HEK293 (cell line): ENCODE results near the gene SMURF2.

Experiments
- CTCF ChIA-PET: fragments of 350-600 bp; formaldehyde crosslinking; extraction: SDS; loops from one replicate; lab custom pipeline; 2021; ENCODE audit warnings: antibody characterized with exemption; lab: Yijun Ruan, JAX
- POLR2A ChIA-PET: fragments of 300-600 bp; formaldehyde crosslinking; extraction: SDS; loops from one replicate; lab custom pipeline; 2020; ENCODE audit warnings: antibody characterized with exemption, inconsistent platforms; lab: Yijun Ruan, JAX
- H3K27ac ChIP-seq: fragments of 200-500 bp; sonication (Bioruptor generic); 2 replicates; pipeline ENCODE4 v1.5.1; 2014; ENCODE audit warnings: low read depth, low read length, control low read depth, inconsistent platforms; ENCODE audit errors: extremely low read depth
- H3K36me3 ChIP-seq, 2 experiments: fragments of 200-500 bp in 1 of 2; sonication (Bioruptor generic) in 1 of 2; 1 replicate in 1 of 2; 2 replicates in 1 of 2; pipeline ENCODE4 v1.5.1; 2014 to 2017; ENCODE audit warnings: inconsistent platforms in 2 of 2, low read length in 2 of 2; ENCODE audit not compliant: control insufficient read depth in 2 of 2, insufficient read depth in 1 of 2
- H3K4me1 ChIP-seq: fragments of 200-500 bp; sonication (Bioruptor generic); 2 replicates; pipeline ENCODE4 v1.5.1; 2014; ENCODE audit warnings: mild to moderate bottlenecking, low read length, inconsistent platforms; ENCODE audit not compliant: control insufficient read depth, insufficient read depth
- H3K4me3 ChIP-seq: 2 replicates; pipeline ENCODE4 v1.5.1; 2011; ENCODE audit warnings: low read depth, mild to moderate bottlenecking, control low read depth, low read length, moderate library complexity
- H3K9me3 ChIP-seq: fragments of 200-500 bp; sonication (Bioruptor generic); 2 replicates; pipeline ENCODE4 v1.5.1; 2014; ENCODE audit warnings: low read depth, low read length, inconsistent platforms; ENCODE audit not compliant: control insufficient read depth, insufficient read depth
- EGR2 ChIP-seq: fragments of 450-650 bp; formaldehyde crosslinking; IDR thresholded peaks from 2 replicates; pipeline ENCODE4 v1.5.1; 2016; ENCODE audit warnings: low read depth, missing biosample characterization, missing genetic modification characterization
- GLI2 ChIP-seq: fragments of 450-650 bp; formaldehyde crosslinking; IDR thresholded peaks from 2 replicates; pipeline ENCODE4; 2017; ENCODE audit warnings: missing biosample characterization, missing genetic modification characterization, low read depth, borderline replicate concordance
- IKZF3 ChIP-seq: fragments of 450-650 bp; IDR thresholded peaks from 2 replicates; pipeline ENCODE4 v1.5.0; 2018; ENCODE audit warnings: missing biosample characterization, mild to moderate bottlenecking, missing genetic modification characterization, moderate library complexity
- KLF9 ChIP-seq: fragments of 450-650 bp; formaldehyde crosslinking; IDR thresholded peaks from 2 replicates; pipeline ENCODE4 v1.5.1; 2016; ENCODE audit warnings: missing biosample characterization, missing genetic modification characterization, low read depth
- MYNN ChIP-seq: fragments of 450-650 bp; formaldehyde crosslinking; IDR thresholded peaks from 2 replicates; pipeline ENCODE4 v1.5.1; 2016; ENCODE audit warnings: missing biosample characterization, missing genetic modification characterization, borderline replicate concordance
- PRDM10 ChIP-seq: fragments of 450-650 bp; formaldehyde crosslinking; IDR thresholded peaks from 2 replicates; pipeline ENCODE4 v1.5.1; 2016; ENCODE audit warnings: missing biosample characterization, missing genetic modification characterization
- RBAK ChIP-seq: fragments of 450-650 bp; formaldehyde crosslinking; IDR thresholded peaks from 2 replicates; pipeline ENCODE4 v1.5.1; 2016; ENCODE audit warnings: missing biosample characterization, missing genetic modification characterization
- SP3 ChIP-seq: fragments of 450-650 bp; formaldehyde crosslinking; IDR thresholded peaks from 2 replicates; pipeline ENCODE4 v1.5.1; 2016; ENCODE audit warnings: missing biosample characterization, missing genetic modification characterization
- ZFP37 ChIP-seq: fragments of 450-650 bp; formaldehyde crosslinking; IDR thresholded peaks from 2 replicates; pipeline ENCODE4 v1.5.1; 2016; ENCODE audit warnings: missing biosample characterization, missing genetic modification characterization
- ZFP69B ChIP-seq: fragments of 450-650 bp; formaldehyde crosslinking; IDR thresholded peaks from 2 replicates; pipeline ENCODE4 v1.5.1; 2016; ENCODE audit warnings: missing biosample characterization, missing genetic modification characterization
- ZNF16 ChIP-seq: fragments of 450-650 bp; formaldehyde crosslinking; IDR thresholded peaks from 2 replicates; pipeline ENCODE4 v1.5.1; 2016; ENCODE audit warnings: low read depth, missing biosample characterization, missing genetic modification characterization
- ZNF248 ChIP-seq: fragments of 450-650 bp; formaldehyde crosslinking; IDR thresholded peaks from 2 replicates; pipeline ENCODE4 v1.5.1; 2017; ENCODE audit warnings: missing biosample characterization, missing genetic modification characterization
- ZNF571 ChIP-seq: fragments of 450-650 bp; formaldehyde crosslinking; IDR thresholded peaks from 2 replicates; pipeline ENCODE4 v1.5.0; 2017; ENCODE audit warnings: missing biosample characterization, missing genetic modification characterization
- ZNF624 ChIP-seq: fragments of 450-650 bp; formaldehyde crosslinking; IDR thresholded peaks from 2 replicates; pipeline ENCODE4 v1.5.1; 2017; ENCODE audit warnings: missing biosample characterization, missing genetic modification characterization
- ZNF626 ChIP-seq: fragments of 450-650 bp; sonication (Bioruptor Pico); formaldehyde crosslinking; IDR thresholded peaks from 2 replicates; pipeline ENCODE4 v1.5.1; 2018; ENCODE audit warnings: missing biosample characterization, missing genetic modification characterization, inconsistent platforms
- ZNF664 ChIP-seq: fragments of 450-650 bp; formaldehyde crosslinking; IDR thresholded peaks from 2 replicates; pipeline ENCODE4 v1.5.1; 2016; ENCODE audit warnings: missing biosample characterization, missing genetic modification characterization
- ZNF677 ChIP-seq: fragments of 450-650 bp; IDR thresholded peaks from 2 replicates; pipeline ENCODE4 v1.5.0; 2018; ENCODE audit warnings: missing biosample characterization, mild to moderate bottlenecking, missing genetic modification characterization, moderate library complexity
- TF ChIP-seq, protein P1 (sequence below): fragments of 450-650 bp; formaldehyde crosslinking; IDR thresholded peaks from 2 replicates; pipeline ENCODE4 v1.5.1; 2016; ENCODE audit warnings: missing biosample characterization, missing genetic modification characterization
- TF ChIP-seq, protein P2 (sequence below): fragments of 450-650 bp; IDR thresholded peaks from 2 replicates; pipeline ENCODE4 v1.5.1; 2018; ENCODE audit warnings: missing biosample characterization, mild to moderate bottlenecking, missing genetic modification characterization

SMURF2 gene

DNA sequence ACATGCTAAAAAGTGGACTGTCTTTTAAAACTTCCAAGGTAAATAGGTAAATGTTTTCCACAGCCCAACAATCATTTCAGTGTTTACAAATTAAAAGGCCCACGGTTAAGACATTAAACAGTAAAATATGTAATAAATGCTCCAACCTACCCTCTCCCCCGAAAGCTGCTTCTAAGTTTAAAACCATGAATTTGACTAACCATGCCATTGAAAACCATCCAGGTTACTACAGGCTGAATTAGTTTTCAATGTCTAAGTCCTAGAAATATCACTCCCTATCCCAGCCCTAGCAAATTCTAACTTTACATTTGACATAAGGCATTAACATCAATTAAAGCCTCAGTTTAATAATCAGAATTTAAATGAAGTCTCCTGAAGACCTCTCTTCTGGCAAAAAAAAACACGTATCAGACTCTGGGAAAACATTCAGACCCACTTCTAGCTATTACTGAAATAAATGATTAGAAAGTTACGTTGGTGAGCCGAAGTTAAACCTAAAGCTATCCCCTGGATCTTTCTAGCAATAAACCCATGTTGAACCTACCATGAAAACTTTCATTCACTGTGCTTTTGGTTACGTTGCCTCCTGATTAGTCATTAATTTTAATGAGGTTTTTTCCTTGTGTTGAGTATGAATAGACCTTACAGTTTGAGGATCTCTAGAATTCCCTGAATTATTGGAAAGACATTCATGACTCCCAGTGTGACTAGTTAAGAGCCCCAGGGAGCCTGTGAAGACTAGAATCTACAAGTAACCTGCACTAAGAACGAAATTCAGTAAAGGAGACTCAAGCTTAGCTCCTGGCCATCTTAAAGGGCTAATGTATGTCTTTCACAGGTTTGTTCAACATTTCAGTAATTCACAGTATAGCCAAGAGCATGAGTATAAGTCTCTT lies 163.6 kb downstream of the SMURF2 start:
- H3K36me3 ChIP-seq: peaks cover 21 to 66% of the 10 kb centered on the region in 2 experiments
- TF ChIP-seq ZFP37 (tag by site-specific recombination): no peak
- TF ChIP-seq MYNN (tag by site-specific recombination): peak; percentile 65; the same call in 1 of the 2 replicates
- 0 out of 2 replicates have a peak, but pooled peaks have one; percentile 7 for TF ChIP-seq IKZF3
- CTCF ChIA-PET: interaction anchor here (0.5 to 1.0 kb wide), 7 partner anchors 16 to 441 kb away, joined by 3 to 5 read pairs (median 3); no protein-coding TSS in a partner anchor
- no peaks in the 10 kb centered on the region for H3K4me1 ChIP-seq
- no peak overlapping the region for H3K27ac ChIP-seq
- no peaks in the 10 kb centered on the region for H3K9me3 ChIP-seq
- H3K4me3 ChIP-seq: no peak overlapping the region
- POLR2A ChIA-PET: interaction anchor here (0.6 to 5.2 kb wide), 4 partner anchors 8 to 165 kb away, joined by 6 to 146 read pairs (median 16); partner anchors contain the start of genes CEP95 and DDX5

GRCh38 chr17:64497565-64498035 lies 164.5 kb downstream of the SMURF2 start:
- no peaks in the 10 kb centered on the region for H3K4me1 ChIP-seq
- TF ChIP-seq ZFP37 (tag by site-specific recombination) (0 out of 2 replicates have a peak, but pooled peaks have one; percentile 41), ZNF626 (tag by site-specific recombination) (no peak), GLI2 (tag by site-specific recombination) (no peak), RBAK (no peak), ZNF624 (no peak), ZNF664 (no peak), ZFP69B (tag by site-specific recombination) (0 out of 2 replicates have a peak, but pooled peaks have one; percentile 16), ZNF248 (no peak), KLF9 (tag by site-specific recombination) (no peak), ZNF16 (tag by site-specific recombination) (no peak), ZNF677 (no peak), ZNF571 (no peak), PRDM10 (tag by site-specific recombination) (peak; percentile 53), SP3 (tag by site-specific recombination) (no peak), EGR2 (tag by site-specific recombination) (no peak)
- TF ChIP-seq, protein P1, sequence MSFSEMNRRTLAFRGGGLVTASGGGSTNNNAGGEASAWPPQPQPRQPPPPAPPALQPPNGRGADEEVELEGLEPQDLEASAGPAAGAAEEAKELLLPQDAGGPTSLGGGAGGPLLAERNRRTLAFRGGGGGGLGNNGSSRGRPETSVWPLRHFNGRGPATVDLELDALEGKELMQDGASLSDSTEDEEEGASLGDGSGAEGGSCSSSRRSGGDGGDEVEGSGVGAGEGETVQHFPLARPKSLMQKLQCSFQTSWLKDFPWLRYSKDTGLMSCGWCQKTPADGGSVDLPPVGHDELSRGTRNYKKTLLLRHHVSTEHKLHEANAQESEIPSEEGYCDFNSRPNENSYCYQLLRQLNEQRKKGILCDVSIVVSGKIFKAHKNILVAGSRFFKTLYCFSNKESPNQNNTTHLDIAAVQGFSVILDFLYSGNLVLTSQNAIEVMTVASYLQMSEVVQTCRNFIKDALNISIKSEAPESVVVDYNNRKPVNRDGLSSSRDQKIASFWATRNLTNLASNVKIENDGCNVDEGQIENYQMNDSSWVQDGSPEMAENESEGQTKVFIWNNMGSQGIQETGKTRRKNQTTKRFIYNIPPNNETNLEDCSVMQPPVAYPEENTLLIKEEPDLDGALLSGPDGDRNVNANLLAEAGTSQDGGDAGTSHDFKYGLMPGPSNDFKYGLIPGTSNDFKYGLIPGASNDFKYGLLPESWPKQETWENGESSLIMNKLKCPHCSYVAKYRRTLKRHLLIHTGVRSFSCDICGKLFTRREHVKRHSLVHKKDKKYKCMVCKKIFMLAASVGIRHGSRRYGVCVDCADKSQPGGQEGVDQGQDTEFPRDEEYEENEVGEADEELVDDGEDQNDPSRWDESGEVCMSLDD (tag by site-specific recombination): no peak
- TF ChIP-seq, protein P2, sequence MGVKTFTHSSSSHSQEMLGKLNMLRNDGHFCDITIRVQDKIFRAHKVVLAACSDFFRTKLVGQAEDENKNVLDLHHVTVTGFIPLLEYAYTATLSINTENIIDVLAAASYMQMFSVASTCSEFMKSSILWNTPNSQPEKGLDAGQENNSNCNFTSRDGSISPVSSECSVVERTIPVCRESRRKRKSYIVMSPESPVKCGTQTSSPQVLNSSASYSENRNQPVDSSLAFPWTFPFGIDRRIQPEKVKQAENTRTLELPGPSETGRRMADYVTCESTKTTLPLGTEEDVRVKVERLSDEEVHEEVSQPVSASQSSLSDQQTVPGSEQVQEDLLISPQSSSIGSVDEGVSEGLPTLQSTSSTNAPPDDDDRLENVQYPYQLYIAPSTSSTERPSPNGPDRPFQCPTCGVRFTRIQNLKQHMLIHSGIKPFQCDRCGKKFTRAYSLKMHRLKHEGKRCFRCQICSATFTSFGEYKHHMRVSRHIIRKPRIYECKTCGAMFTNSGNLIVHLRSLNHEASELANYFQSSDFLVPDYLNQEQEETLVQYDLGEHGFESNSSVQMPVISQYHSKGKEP (tag by site-specific recombination): no peak
- peaks cover 23 to 63% of the 10 kb centered on the region in 2 experiments for H3K36me3 ChIP-seq
- H3K27ac ChIP-seq: peak overlapping the region; percentile 73
- H3K4me3 ChIP-seq: peak overlapping the region; percentile 75
- POLR2A ChIA-PET: interaction anchor here (1.3 to 5.2 kb wide), 4 partner anchors 9 to 77 kb away, joined by 3 to 146 read pairs (median 10); partner anchors contain the start of genes CEP95 and DDX5
- no peaks in the 10 kb centered on the region for H3K9me3 ChIP-seq
- CTCF ChIA-PET: interaction anchor here (0.6 to 1.5 kb wide), 2 partner anchors 76 to 191 kb away, joined by 3 to 6 read pairs; no protein-coding TSS in a partner anchor
